C1 segment of cervical spinal cord (tissue), 14 donors: ENCODE measurements around the gene TRIM29.

ENCODE experiments used
- DNase-seq, 14 donors: peaks; one replicate each; lab custom pipeline; 2025; lab: John Stamatoyannopoulos, UW

TRIM29 gene

DNA sequence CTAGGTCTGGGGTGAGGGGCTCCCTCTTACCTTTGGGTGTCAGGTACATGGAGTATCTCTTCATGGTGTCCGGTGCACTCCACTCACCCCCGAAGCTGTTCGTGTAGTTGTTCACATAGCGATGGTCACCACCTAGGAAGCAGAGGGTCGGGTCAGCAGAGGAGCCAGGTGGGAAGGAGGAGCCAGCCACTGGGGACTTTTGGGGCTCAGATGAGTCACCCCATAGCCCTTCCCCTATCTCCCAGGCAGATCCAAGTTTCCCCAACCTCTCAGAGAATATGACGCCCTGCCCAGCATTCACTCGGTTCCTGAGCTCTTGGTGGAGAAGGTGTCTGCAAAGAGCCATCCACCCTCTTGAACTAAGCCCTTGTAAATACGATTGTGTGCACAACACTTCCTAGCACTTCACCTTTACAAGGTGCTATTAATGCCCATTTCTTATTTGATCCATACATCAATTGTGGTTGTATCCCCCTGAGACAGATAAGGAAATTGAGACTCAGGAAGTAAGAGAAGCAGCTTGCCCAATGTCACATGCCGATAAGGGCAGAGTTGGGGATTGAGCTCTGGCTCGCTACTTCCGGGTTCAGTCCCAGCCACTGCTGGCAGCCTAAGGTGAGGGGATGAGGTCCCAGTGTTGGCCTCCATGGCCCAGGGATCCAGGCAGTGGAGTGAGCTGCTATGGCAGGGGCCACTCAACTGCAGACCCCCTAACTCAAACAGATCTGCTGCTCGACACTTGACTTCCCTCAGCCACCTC lies 14.8 kb downstream of the TRIM29 start:
- no peak for DNase-seq

DNA sequence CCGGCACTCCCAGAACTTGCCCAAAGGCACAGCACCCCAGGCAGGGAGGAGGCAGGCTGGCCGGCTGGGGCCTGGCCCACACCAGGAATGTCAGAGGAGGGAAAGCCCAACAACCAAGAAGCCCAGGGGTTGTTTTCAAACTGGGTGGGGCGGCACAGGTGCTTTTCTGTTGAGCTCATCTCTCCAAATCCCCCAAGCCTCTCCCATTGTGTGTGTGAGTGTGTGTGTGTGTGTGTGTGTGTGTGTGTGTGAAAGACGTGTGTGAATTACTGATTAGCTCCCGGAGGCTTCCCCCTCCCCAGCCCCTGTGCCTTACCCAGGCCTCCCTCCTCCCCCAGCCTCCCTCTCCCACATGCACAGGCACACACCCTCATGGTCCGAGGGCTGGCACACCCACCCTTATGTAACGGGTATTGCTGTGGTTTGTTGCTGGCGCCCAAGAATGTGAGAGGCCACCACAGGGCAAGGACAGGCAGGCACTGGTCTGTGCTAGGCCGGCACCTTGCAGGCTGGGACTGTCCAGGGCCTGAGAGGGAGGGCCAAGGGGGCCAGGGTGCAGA lies 15.9 kb downstream of the TRIM29 start:
- DNase-seq, result peak in 1 of 14 donors; percentile 5

DNA sequence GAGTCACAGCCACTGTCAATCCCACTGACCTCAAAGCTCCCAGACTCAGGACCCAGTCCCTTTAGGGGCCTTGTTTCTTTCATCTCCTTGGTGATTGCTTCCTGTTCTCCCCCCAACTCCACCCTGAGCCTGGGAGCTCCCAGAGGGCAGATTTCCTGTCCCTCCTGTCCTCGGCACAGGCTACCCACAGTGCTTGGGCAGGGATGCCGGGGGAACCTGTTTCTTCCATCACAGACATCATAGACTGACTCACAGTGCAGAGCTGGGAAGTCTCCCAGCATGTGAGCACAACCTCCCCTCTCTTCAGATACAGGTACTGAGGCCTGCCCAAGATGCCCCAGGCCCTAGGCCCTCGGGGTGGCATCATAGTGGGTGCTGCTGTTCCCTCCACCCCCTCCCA lies 16.6 kb downstream of the TRIM29 start:
- DNase-seq, result no peak

- no peak for DNase-seq
Measured at GRCh38 chr11:120120805-120121335, 17.0 kb downstream of the TRIM29 start.

- no peak for DNase-seq
Measured at GRCh38 chr11:120119121-120119520, 18.8 kb downstream of the TRIM29 start.

DNA sequence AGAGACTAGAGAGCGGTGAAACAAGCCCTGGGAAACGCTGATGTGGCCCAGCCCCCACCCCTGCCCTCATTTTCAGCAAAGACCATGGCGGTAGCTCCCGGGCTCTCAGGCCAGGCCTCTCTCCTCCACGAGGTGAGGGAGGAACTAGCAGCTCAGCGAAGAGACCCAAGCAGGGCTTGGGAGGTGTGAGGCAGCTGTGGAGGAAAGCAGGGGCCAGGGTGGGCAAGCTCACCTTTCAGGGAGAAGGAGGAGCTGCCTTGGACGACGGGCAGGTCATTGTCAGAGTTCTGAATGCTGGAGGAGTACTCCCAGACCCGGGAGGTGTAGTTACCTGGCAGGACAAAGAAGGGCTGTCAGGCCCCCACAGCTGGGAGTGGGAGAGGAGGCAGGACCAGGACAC lies 19.9 kb downstream of the TRIM29 start:
- no peak for DNase-seq

DNA sequence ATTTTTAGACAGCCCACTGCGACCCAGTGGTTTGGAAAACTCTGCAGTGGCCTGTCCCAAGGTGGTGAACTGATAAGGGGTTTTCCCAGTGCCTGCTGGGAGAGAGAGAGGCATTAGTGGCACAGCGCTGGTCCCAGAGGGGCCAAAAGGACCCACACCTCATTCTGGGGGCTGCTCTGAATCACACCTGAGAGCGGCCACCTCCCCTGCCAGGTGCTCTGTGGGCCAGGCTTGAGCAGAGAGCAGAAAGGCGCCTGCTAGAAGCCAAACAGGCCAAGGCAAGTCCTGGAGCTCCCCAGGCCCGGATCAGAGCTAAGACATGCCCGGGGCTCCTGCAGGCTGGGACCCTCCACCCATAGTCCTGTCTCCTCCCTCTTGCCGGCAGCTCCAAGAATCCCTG lies 20.9 kb downstream of the TRIM29 start:
- no peak for DNase-seq

DNA sequence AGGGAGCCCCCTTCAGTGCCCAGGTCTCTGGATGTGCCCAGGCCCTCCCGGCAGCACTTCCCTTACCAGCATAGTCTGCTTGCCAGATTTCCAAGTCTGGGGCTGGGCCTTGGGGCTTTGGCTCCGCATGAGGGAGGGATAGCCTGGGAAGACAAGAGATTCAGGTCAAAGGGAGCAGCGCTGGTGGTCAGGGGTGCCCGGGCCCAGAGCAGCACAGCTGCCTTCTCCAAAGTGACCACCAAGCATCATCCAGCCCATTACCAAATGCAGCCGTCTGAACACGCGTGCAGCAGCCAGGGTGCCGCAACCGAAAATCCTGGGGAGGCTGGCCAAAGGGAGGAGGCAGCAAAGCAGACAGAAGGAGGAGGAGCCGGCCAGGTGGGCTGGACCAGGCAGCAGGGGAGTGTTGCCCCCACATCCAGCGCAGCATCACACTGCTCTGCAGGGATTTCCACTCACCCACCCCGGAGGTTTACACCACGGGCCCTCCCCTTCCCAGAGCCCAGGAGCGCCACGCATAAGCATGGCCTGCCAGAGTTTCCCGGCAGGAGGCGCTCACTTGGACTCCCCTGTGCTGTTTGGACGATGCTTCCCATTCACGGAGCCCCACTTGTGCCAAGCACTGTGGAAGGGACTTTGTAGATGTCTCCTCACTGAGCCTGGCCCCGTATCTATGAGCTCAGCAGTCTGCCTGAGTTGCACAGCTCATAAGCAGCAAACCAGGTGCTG lies 22.5 kb downstream of the TRIM29 start:
- no peak for DNase-seq

GRCh38 chr11:120112174-120112796 lies 25.6 kb downstream of the TRIM29 start:
- DNase-seq, result no peak

DNA sequence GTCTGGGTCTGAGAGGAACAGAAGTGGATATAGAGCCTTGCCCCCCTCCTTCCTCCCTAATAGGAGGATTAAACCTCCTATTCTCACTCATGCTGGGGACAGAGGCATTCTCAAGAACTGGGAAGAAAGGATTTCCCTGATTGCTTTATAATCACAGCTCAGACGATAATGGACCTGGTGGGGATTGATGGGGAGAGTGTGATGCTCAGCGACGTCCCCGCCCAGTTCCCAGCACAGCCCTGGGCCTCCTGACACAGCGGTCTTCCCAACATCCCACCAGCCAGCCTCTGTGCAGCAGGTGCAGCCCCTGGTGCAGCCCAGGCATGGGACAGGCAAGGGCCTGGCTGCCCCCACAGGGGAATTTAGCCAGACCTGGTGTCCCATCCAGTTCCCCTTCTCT lies 28.4 kb downstream of the TRIM29 start:
- no peak for DNase-seq

DNA sequence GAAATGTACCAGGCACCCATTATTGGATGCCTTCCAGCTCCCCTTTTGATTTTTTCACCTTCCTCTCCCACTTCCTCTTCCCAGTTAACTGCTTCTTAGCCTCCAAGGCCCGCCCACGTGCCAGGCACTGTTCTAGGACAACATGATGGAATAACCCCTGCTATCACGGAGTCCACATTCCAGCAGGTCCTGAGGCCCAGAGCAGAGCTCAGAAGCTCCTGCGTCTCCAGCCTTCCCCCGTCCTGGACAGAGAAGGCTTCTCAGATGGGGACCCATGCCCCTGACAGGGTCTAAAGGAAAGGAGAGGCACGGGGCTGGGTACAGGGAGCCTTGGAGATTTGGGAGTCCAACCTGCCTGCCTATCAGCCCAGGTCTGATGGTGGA lies 29.1 kb downstream of the TRIM29 start:
- DNase-seq, result no peak

DNA sequence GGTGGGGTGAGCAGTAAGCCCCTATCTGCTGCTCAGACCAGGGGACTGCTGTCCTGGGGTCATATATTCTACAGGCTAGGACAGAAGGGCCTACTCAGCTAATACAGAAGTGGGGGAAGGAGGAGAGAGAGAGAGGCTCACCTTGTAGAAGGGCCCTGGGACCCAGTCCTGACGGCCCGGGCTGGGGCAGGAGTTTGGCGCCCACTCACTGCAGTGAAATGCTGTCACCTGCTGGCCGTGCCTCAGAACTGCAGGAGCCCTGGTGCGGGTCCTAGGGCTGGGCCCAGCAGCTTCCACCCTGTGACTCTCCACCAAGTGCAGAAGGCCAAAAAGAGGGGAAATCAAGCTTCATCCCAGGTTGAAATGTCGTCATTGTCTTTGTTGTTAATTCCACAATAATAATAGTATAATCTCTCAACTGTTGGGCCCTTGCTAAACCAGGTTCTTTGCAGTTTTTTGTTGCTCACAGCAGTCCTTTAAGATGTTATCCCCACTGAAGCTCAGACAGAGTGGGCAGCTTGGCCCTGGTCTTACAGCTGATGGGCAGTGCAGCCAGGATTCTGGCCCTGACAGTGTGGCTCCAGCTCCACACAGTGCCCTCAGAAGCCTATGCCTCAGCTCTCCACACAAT lies 29.6 kb downstream of the TRIM29 start:
- DNase-seq, result peak in 11 of 14 donors; percentile 10 to 80 (median 52)

- no peak for DNase-seq
Measured at GRCh38 chr11:120107692-120108091, 30.2 kb downstream of the TRIM29 start.

- no peak for DNase-seq
Measured at GRCh38 chr11:120106354-120107150, 31.4 kb downstream of the TRIM29 start.

GRCh38 chr11:120105576-120105975 lies 32.3 kb downstream of the TRIM29 start:
- DNase-seq, result no peak

DNA sequence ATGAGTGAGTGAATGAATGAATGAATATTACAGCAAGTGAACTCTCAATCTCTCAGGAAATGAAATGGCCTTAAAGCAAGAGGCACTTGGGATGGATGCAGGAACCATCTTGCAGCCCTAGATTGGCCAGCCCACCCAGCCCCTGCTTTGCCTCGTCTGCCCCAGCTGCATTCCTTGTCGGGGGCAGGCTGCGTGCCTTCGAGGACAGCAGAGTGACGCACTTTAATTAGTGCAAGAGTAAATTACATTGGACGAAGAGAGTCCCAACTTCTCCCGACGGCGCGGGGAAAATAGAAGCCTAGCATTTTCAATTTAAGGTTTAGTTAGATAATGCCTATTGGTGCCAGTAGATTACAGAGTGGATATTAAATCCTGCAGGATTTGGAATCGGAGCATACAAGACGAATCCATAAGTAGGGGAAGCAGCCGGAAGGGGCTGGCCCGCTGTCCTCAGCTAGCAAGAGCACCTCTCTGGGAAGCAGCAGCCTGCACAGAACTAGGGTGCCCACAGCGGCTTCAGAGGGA lies 33.8 kb downstream of the TRIM29 start:
- no peak for DNase-seq

GRCh38 chr11:120102864-120103122 lies 35.1 kb downstream of the TRIM29 start:
- DNase-seq, result peak in 1 of 14 donors; percentile 28

GRCh38 chr11:120102050-120102863 lies 35.7 kb downstream of the TRIM29 start:
- no peak for DNase-seq

DNA sequence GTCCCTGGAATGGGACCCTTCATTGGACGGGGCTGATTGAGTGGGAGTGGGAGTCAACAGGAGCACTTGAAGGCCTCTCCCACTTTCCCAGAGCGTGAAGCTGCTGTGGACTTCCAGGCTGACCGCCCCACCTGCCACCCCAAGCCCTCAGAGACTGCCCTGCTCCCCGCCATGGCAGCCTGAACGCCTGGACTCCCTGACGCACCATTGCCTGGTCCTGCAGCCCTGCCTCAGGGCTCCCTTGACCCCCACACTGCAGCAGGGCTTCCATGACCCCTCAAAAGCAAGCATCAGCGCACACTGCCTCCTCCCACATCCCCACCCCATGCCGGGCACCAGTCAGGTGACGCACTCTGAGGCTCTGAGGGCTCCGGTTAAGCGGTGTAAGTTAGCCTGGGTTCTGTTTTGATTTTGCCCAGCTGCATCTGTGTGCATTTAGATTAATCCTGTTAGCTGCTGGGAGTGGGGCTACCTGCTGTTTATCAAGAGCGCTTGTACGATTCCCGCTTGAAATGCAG lies 39.4 kb downstream of the TRIM29 start:
- DNase-seq, result no peak
